GM18868 (cell line): ENCODE results near the gene SCNN1G.

ENCODE experiments used
- ATAC-seq: cut with Tn5 transposase; IDR thresholded peaks from one replicate; pipeline ENCODE4 v1.9.1; 2021; ENCODE audit warnings: mild to moderate bottlenecking, moderate library complexity; ENCODE audit not compliant: unreplicated experiment

SCNN1G gene

DNA sequence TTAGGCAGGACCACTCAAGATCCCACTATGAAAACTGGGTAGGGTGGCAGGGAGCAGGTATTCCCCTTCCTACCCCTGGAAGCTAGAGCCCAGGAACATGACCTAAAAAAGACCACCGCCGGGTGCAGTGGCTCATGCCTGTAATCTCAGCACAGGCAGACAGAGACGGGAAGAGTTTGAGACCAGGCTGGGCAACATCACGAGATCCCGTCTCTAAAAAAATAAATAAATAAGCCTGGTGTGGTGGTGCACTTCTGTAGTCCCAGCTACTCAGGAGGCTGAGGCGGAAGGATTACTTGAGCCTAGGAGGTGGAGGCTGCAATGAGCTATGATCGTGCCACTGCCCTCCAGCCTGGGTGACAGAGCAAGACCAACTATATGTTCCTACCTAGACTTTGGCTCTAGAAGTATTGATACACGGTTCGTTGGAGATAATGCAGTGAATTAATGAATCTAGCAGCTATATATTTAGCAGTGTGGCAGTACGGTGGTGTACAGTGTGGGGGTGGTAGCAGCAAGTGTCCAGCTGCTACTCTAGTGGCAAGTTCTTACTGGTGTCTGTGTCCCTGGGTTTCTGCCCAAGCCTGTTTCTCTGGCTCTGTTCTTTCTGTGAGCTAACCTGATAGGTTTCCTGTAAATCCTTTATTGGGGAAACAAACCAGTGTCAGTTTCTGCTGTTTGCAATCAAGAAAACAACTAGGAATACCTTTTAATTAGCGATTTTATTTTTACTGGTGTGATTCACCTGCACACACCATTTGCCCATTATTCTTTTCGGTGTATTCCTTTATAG lies 30.0 kb upstream of the SCNN1G start:
- no peak for ATAC-seq

GRCh38 chr16:23155445-23156049 lies 27.0 kb upstream of the SCNN1G start:
- no peak for ATAC-seq

GRCh38 chr16:23156110-23156509 lies 26.4 kb upstream of the SCNN1G start:
- ATAC-seq: no peak

DNA sequence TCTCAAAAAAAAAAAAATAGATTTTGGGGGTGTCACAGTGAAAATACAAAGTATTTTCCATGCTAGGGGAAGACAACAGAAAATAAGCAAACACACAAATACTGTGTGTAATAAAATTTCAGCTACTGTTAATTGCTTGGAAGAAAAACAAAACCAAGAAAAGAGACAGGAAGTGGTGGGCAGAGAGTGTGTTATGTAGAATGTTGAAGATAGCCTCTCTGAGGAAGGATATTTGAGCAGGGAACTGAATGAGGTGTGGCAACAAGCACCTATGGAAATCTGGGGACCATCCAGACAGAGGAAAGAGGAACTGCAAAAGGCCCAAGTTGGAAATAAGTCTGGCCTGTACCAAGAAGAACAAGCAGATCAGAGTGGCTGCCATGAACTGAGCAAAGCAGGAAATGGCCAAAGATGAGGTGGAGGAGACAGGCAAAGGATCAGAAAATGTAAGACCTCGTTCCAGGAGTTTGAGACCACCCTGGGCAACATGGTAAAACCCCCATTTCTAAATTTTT lies 25.5 kb upstream of the SCNN1G start:
- ATAC-seq: no peak

DNA sequence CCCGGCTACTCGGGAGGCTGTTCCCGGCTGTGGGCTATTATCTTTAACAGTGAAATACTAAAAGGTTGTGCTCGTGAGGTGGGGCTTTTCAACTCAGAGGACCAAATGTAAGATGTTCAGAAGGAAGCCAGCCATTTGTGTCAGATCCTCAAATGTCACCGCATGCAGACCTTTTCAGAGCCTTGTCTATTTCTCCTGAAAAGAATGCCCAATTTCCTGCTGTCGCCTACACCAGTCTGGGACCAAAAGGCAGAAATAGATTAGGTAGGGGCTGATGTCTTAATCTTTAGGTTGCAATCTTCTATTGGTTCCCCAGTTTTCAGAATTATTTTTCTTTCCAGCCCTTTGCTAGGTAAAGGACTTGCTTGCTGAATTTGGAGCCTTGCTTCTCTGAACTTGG lies 24.4 kb upstream of the SCNN1G start:
- no peak for ATAC-seq

- ATAC-seq: no peak
Observed at GRCh38 chr16:23160082-23160481, 22.5 kb upstream of the SCNN1G start.

- no peak for ATAC-seq
Observed at GRCh38 chr16:23160574-23160973, 22.0 kb upstream of the SCNN1G start.

DNA sequence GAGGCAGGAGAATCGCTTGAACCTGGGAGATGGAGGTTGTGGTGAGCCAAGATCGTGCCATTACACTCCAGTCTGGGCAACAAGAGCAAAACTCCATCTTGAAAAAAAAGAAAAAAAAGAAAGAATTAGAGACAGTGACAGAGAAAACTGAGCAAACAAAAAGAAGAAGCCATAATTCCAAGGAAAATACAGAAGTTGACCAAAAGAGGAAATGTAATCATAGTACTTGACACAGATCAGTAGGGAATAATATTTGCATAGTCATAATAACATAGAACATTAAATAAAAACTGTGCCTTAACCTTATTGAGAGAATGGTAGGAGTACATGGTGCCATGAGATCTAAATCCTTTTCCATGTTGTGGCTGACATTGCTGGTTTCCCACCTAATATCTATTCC lies 18.6 kb upstream of the SCNN1G start:
- no peak for ATAC-seq

DNA sequence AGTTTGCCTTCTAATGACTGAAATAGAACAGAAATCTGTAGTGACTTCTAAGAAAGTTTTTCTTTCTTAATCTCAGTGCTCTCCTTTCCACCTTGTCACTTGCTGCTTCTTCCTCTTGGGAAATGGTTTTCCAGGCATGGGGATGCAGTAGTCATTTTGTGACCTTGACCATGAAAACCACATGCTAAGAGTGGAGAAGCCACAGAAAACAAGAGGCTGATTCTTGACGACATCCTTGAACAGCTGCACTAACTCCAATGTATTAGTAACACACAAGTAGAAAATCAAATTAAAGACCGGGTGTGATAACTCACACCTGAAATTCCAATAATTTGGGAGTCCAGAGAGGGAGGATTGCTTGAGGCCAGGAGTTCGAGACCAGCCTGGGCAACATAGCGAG lies 17.8 kb upstream of the SCNN1G start:
- ATAC-seq: no peak

DNA sequence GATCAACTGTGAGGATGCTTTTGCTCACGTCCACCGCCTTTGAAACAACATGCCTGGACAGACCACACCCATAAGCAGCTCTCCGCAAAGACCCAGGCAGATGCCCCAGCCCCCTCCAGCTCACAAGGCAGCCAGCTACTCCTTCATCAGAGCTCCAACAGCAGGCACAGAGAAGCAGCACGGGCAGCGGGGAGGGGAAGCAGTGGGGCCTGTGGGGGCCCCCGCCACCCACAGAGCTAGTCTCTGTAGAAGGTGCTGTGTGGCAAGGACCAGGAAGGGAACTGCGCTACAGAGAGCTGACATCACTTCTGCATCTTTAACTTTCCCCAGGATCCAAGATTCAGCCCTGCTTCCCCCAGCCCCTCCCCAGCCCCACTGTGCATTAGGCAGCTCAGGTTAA lies 10.0 kb upstream of the SCNN1G start:
- no peak for ATAC-seq

DNA sequence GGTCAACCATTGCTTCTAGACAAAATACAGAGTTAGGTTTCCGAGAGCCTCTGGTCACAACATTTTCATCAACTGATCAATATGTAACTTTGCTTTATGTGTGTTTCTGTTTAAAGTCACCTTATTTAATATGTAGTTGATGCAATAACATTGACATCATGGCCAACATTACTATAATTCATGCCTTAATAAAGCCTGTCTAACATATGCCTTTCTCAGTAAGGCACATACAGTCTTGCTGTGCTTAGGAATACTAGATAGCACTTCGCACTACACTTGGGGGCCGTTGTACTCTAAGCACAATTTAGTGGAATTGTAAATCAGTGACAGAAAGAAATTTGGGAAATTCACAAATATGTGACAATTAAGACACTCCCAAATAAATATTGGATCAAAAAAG lies 9.6 kb upstream of the SCNN1G start:
- no peak for ATAC-seq

GRCh38 chr16:23174622-23175021 lies 7.9 kb upstream of the SCNN1G start:
- no peak for ATAC-seq

DNA sequence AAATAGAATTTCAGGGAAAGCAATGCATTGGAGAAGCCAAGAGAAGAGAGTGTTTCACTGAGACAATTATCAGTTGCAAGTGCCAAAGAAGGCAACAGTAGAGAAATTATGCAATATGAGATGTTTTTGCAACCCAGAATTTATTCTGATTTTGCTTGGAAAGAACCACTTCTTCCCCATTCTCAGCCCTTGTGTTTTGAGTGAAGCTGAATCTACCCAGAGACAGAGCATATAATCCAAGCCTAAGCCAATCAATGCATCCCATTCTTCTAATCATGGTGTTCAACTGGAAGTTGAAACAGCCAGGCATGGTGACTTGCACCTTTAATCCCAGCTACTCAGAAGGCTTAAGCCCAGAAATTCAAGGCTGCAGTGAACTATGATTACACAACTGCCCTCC lies 6.9 kb upstream of the SCNN1G start:
- ATAC-seq: no peak

DNA sequence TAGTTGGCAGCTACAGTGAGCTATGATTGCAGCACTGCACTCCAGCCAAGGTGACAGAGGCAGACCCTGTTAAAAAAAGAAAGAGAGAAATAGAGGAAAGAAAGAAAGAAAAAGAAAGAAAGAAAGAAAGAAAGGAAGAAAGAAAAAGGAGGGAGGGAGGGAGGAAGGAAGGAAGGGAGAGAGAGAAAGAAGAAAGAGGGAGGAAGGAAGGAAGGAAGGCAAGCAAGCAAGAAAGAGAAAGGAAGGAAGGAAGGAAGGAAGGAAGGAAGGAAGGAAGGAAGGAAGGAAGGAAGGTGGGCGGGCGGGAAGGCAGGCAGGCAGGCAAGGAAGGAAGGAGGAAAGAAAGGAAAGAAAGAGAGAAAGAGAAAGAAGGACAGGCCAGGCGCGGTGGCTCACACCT lies 1.0 kb upstream of the SCNN1G start:
- ATAC-seq: no peak

- ATAC-seq: peak; percentile 90
Observed at GRCh38 chr16:23182206-23182678, 303 bp upstream of the SCNN1G start.

DNA sequence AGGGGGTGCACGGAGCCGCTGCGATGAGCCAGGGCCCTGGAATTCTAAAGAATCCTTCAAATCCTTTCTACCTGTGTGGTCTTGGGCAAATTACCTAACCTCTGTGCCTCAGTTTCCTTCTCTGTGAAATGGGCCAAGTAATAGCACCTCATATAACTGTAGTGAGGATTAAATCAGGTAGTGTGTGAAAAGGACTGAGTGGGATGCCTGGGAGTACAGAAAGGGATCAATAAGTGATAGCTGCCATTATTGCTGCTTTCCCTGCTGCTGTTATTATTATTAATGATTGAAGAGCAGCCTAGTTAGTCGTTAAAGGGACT lies 958 bp downstream of the SCNN1G start:
- ATAC-seq: no peak

DNA sequence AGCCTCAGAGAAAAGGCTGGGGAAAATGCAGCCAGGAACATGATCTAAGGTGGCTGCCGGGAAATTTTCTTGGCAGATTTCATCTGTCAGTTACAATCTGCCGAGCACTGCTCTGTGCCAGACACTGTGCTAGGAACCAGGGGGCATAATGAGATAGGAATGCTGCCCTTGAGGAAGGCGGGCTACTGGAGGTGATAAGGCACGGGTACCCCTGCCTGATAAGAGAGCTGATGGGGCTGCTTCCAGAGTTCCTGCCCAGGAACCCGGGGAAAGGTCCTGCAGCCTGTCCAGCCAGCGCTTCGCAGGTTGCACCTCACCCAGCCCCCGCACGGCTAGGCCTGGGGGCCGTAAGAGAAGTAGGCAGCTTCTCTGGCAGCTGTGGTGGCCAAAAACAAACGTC lies 3.1 kb downstream of the SCNN1G start:
- ATAC-seq: no peak

- no peak for ATAC-seq
Observed at GRCh38 chr16:23186171-23186570, 3.6 kb downstream of the SCNN1G start.

GRCh38 chr16:23187341-23187740 lies 4.8 kb downstream of the SCNN1G start:
- ATAC-seq: no peak

GRCh38 chr16:23188911-23189310 lies 6.4 kb downstream of the SCNN1G start:
- ATAC-seq: no peak

GRCh38 chr16:23194497-23195221 lies 12.1 kb downstream of the SCNN1G start:
- ATAC-seq: no peak
